Lung microvascular endothelial cell (primary cell): ENCODE data around the gene AKAP8. TPM values are rescaled to one million over a fixed set of nuclear protein-coding genes. Genes with fewer than 3 reads are reported as not detected.
"Not testable (repeated sequence)": the region's sequence is repeated elsewhere in the genome, so short reads cannot be mapped to it uniquely, and the experiment has no call there.

Source experiments
- DNase-seq, 2 donors: peaks; one replicate each; pipeline versions ENCODE4 v3.0.0 to v3.0.0-alpha.2; 2010; ENCODE audit warnings: low read depth in 2 of 2
- total RNA-seq: library from RNA; depleted of rRNA; stranded (reverse); fragments of >200 nt; gene quantifications from 2 replicates; pipeline ENCODE4 v1.2.1, GENCODE V29; 2014

The AKAP8 gene
- total RNA-seq, 1 donor from 2014 or later: 11.1 TPM

DNA sequence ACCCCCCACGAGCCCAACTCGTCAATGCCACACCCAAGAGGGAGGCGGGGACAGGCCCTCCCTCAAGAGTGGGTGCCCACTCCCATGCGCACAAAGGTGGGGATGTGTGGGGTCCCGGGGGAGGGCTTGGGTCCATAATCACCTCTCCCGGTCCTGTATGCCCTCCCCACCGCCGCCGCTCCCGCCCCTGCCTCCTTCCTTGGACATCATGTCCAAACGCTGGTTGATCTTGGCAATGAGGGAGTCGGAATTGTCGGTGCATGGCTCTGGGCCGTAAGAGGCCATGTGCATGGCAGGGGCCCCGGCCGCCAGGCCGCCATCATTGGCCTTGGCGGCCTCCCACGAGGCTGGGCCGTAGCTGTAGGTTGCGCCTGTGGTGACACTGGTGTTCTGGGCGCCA is 5.9 kb downstream of the AKAP8 start:
- DNase-seq: no peak

DNA sequence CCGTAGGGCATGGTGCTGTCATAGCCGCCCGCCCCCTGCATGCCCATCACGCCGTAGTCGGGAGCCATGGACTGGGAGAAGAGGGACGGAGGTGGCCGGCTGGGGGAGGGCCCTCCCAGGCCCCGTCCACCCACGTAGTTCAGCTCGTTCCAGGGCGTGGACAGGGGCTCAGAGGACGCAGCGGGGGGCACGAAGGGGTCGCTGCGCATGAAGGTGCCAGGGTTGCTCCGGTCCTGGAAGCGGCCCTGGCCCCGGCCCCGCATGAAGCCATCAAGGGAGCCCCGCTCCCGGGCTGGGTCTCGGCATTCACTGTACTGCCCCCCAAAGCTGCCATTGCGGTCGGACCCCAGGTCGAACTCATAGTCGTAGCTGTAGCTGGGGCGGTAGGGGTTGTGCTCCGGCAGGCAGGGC is 6.7 kb downstream of the AKAP8 start:
- DNase-seq: no peak

DNA sequence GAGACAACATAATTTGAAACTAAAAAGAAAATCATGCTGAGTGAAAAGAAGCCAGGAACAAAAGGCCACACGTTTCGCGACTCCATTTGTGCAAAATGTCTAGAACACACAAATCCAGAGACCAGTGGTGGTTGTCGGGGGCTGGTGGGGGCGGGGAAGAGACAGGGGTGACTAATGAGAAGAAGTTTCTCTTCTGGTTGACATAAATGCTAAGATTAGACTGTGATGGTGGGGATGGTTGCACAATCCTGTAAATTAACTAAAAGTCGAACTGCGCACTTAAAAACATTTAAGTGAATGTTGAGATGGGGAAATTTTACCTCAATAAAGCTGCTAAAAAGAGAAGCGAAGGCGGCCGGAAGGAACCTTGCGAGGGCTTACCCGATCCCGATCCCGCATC is 7.1 kb downstream of the AKAP8 start:
- DNase-seq: no peak

DNA sequence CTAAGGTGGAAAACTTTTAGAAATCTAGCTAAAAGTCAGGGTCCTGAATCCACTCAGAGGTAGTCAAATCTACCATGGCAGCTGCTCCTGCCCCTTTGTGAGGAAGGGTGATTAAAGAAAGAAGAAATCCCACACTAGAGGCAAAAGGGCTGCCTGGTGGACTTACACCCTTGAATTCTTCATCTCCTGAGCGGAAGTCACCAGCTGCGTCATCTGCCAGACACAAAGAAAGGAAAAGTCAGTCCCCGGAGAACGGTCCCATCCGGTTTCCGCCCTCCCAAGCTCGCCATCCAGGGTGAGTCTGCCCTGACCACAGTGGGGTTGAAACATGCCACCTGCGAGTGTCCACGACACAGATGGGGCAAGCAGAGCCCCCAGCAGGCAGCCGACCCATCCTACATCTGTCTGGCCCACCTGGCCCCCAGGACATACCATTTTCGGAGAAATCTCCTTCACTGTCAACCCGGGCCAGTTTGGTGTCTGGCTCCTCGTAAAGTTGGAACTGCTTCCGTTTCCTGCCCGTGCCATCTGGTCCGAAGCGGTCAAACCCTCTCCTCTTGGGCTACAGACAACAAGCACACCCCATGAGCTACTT is 7.7 kb downstream of the AKAP8 start:
- DNase-seq: no peak

DNA sequence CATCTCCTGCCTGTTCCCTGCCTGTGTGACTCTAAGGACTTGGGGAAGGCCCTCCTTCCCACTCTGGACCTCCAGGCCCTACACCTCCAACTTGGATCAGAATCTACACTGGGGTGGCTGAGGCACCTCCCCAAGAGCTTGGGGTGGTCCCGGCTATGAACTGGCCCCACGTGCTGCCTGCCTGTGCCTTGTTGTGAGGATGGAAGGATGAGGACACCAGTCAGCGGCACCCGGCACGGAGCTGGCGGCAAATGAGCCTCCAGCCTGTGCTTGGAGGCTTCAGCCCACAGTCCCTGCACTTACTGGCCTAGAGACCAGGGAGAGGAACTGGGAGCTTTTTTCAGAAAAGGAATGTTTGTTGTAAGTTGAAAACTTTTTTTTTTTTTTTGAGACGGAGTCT is 8.5 kb downstream of the AKAP8 start:
- DNase-seq: no peak

DNA sequence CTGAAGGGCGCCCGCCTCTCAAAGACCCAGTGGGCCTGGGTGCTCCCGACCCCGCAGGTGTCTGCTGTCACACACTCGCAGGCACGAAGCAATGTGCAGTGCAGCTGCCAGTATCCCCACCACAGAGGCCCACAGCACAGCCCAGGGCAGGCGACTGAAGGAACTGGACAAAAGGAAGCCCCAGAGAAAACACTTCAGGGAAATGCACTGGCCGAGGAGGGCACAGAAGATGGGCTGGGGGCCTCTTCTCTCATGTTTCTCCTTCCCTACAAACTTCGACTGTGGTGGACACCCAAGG is 10.0 kb downstream of the AKAP8 start:
- no peak for DNase-seq

DNA sequence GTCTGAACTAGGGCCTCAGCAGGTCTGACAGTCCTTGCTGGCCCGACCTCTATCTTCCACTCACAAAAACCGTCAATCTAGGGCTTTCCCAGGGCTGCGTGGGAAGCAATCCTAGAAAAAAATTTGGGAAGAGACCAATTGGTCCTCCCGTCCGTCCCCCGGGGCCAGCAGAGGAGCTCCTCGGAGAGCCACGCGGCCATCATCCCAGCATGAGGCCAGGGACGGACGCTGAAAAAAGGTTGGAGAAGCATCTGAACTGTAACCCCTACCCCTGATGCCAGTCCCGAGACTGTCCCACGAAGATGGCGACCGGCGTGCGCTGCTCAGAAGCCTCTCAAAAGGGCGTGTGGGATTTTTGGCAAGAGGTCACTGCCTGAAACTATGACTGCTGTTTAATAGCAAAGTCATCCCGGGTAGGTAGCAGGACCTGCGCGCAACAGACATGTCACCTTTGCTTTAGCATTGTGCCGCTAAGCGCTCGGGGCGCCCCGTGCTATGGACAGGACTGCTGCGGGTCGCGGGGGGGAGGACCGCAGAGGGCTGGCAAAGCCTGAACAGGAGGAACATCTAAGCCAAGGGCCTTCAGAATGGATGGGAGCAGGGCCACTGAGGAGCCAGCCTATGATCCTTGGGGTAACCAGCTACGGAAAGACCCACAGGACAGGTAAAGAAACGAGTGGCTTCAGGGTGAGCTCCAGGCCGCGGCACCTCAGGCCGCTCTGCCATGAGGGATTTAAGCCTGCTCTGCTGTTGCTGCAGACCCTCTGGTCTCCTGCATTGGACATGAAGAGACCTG is 10.6 kb downstream of the AKAP8 start:
- DNase-seq: no peak

DNA sequence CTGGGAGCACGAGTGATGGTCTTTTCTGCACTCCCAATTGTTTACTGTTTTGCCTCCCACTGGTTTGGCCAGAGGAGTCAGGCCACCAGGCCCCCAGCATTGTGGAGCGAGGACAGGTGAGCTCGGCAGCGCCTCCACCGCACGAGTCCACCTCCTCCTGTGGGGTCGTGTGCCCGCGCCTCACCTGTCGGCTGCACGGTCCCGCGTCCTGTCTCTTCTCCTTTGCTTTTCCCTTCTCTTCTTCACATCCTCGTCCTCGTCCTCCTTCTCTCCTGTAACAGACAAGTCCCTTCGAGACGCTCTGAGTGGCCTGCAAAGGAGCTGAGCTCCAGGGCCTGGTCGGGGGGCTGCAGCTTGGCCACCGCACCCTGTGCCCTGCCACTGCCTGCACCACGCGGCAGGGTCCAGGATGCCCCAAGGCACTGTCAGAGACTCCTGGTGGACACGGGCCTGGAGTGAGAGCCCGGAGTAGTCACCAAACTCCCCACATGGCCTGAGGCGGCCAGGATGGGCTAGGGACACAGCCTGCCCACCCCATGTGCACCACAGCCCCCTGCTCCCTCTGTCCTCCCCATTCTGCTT is 11.4 kb downstream of the AKAP8 start:
- no peak for DNase-seq

DNA sequence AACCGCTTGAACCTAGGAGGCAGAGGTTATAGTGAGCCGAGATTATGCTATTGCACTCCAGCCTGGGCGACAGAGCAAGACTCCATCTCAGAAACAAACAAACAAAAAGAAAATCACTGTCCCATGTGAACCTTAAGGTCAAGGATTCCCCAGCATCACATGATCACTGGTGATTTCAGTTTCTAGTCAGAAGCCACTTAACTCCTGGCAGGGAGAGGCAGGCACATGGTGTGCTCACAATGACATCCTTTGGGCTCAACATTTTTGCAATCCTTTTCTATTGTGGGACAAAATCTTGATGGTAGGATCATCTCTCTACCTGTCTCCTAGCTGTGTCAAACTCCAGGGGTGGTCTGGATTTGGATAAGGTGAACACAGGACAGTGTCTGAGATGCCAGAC is 12.1 kb downstream of the AKAP8 start:
- DNase-seq: no peak

DNA sequence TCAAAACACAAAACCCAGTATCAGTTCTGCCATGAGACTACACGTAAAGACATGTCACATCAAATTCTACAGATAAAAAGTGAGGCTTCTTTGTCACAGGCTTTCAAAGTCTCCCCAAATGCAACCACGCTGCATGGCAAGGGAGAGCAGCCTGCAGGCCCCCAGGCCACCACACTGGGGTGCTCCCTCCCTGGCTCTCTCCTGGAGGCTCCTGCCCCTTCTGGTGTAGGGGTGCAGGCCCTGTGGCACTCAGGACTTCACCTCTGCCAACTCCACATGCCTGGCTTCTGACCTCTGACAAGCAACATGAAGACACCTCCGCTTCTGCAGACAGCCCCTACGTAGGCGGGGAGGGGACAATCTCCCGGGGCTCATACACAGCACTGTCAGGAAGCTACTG is 14.3 kb downstream of the AKAP8 start:
- DNase-seq: no peak

DNA sequence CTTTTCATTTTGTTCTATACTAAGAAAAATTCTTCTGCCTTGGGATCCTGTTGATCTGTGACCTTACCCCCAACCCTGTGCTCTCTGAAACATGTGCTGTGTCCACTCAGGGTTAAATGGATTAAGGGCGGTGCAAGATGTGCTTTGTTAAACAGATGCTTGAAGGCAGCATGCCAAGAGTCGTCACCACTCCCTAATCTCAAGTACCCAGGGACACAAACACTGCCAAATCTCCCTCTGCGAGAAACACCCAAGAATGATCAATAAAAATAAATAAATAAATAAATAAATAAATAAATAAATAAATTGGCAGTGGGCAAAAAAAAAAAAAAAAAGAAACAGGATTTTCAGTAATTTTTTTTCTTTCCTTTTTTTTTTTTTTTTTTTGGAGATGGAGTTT is 15.8 kb downstream of the AKAP8 start:
- not testable (repeated sequence) for DNase-seq

DNA sequence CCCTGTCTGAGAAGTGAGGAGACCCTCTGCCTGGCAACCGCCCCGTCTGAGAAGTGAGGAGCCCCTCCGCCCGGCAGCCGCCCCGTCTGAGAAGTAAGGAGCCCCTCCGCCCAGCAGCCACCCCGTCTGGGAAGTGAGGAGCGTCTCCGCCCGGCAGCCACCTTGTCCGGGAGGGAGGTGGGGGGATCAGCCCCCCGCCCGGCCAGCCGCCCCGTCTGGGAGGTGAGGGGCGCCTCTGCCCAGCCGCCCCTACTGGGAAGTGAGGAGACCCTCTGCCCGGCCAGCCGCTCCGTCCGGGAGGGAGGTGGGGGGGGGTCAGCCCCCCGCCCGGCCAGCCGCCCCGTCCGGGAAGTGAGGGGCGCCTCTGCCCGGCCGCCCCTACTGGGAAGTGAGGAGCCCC is 16.5 kb downstream of the AKAP8 start:
- not testable (repeated sequence) for DNase-seq

DNA sequence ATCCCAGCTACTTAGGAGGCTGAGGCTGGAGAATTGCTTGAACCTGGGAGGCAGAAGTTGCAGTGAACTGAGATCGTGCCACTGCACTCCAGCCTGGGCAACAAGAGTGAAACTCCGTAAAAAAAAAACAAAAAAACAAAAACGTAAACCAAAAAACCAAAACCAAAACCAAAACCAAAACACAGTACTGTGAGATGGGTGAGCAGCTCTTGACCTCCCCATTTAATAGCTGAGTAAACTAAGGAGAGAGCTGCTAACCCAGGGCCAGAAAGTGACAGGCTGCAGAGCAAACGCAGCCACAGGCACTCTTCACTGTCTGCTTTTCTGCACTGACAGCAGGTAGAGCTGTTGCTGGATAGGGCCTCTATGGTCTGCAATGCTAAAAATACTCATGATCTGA is 19.6 kb downstream of the AKAP8 start:
- DNase-seq: not testable (repeated sequence)

DNA sequence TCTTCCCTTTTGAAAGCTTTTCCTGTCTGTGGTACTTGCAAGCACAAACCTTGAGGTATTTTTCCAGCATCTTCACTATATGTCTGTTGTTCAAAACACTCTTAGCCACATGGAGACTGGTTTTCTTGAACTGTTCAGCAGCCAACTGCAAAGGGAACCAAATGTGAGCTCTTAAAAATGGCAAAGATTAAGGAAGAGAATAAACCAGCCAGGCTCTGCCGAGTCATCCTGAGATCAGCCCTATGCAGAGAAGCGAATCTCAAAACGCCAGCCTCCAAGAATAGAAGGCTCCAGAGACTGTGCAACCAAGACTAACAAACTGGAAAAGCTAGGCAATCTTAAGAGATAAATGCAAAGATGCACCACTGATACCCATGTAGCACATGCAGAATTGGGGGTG is 20.7 kb downstream of the AKAP8 start:
- DNase-seq: no peak

DNA sequence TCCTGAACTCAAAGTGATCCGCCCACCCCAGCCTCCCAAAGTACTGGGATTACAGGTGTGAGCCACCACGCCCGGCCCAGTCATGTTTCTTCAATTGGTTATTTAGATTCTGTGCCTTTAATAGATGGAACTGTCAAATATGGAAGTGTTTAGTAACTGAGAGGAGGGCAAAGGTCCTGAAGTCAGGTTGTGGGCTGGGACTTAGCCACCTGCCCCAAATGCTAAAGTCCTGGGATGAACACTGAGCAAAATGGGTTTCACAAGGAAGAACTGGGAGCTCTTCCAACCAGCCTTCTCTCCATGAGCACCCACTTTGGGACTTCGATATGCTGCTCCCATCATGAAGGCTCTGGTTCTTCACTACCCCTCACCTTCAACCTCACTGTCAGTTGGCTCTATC is 21.7 kb downstream of the AKAP8 start:
- no peak for DNase-seq

DNA sequence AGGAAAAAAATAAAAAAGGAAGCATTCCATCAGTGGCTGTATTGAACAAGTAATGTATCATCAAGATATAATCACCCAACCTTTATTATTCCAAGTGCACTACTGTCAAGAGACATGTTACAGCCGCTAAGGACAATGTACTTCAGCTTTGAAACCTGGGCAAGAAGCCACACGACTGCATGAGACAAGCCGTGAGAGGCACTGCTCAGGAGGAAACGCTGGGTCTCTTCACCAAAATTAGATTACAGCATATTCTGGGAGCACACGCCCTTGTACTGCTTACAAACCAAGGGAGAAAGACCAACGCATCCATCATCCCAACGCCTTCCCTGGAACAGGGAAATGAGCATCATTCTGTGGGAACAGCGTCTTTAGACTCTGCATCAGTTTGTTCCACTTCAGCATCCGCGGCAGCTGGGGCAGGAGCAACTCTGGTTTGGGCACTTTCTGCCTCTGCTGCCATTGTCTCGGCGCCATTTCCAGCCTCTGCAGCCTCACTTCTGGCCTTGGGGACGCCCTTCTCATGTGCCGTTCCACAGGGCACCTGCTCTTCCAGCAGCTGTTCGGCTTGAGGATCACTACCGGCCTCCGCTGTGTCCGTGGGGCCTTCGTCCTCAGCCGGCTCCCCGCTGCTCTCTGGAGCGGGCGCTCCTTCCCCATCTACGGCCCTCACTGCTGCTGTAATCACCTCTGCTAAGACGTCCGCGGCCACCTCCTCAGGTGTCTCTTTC is 24.9 kb downstream of the AKAP8 start:
- DNase-seq: no peak

DNA sequence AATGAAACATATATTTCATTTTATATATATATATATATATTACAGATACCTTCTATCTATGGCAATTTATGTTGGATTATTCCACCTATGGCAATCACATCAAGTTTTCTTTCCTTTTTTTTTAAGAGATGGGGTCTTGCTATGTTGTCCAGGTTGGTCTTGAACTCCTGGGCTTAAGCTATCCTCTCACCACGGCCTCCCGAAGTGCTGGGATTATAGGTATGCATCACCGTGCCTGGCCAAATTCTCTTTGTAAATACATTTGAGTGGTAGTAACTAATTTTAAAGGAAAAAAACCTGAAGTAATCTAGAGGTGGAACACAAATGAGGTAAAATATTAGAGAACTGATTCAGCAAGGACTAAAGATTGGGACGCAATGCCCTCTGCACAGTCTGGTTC is 25.7 kb downstream of the AKAP8 start:
- no peak for DNase-seq

DNA sequence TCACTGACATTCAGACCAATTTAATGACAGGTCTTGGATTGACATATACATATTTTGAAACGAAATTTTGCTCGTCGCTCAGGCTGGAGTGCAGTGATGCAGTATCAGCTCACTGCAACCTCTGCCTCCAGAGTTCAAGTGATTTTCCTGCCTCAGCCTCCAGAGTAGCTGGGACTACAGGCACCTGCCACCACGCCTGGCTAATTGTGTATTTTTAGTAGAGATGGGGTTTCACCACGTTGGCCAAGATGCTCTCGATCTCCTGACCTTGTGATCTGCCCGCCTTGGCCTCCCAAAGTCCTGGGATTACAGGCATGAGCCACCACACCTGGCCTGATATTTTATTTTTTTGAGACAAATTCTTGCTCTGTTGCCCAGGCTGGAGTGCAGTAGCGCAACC is 27.1 kb downstream of the AKAP8 start:
- not testable (repeated sequence) for DNase-seq

DNA sequence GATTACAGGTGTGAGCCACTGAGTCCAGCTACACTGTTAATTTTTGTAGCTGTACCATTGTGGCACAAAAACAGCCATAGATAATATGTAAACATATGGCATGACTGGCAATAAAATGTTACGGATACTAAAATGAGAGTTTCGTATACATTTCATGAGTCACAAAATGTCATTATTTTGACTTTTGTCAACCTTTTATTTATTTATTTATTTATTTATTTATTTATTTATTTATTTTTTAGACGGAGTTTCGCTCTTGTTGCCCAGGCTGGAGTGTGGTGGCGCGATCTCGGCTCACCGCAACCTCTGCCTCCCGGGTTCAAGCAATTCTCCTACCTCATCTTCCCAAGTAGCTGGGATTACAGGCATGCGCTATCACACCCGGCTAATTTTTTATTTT is 38.3 kb downstream of the AKAP8 start:
- DNase-seq: not testable (repeated sequence)

DNA sequence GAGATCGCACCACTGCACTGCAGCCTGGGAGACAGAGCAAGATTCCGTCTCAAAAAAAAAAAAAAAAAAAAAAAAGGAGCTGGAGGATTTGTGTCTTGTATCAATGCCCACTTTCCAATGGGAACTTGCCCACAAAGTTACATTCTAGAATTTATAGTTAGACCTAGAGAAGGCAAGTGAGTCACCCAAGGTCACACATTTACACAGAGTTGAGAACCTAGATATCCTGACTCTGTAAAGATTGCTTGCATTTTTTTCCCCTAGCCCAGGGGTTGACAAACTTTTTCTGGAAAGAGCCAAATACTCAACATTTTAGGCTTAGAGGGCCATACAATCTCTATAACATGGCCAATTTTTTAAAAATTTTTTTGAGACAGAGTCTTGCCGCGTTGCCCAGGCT is 39.5 kb downstream of the AKAP8 start:
- DNase-seq: no peak

DNA sequence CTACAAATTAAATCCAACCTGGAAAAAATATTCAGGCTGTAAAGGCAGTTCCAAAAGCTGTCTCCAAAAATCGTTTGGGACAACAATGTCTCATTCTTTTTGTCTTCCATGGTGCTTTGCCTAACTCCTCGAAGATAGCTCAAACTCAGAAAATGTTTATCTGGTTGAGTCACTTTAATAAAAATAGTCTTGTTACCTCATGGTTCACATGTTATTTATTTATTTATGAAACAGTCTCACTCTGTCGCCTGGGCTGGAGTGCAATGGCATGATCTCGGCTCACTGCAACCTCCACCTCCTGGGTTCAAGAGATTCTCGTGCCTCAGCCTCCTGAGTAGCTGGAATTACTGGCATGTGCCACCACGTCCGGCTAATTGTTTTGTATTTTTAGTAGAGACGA is 42.4 kb downstream of the AKAP8 start:
- peak in 1 of 2 donors; percentile 23 for DNase-seq

DNA sequence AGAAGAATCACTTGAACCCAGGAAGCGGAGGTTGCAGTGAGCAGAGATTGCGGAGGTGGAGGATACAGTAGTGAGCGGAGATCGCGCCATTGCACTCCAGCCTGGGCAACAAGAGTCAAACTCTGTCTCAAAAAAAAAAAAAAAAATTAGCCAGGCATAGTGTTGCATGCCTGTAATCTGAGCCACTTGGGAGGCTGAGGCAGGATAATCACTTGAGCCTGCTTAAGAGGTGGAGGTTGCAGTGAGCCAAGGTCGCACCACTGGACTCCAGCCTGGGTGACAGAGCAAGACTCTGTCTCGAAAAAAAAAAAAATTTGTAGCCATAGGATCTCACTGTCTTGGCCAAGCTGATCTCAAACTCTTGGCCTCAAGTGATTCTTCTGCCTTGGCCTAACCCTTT is 43.6 kb downstream of the AKAP8 start:
- DNase-seq: not testable (repeated sequence)
